HG03135 (cell line): ENCODE results near the gene DDX55.
A peak's percentile ranks its signal among the peaks of the same experiment; 100 is the strongest.
"Not testable (repeated sequence)": the region's sequence is repeated elsewhere in the genome, so short reads cannot be mapped to it uniquely, and the experiment has no call there.

Experiments used
- ATAC-seq: cut with Tn5 transposase; IDR thresholded peaks from one replicate; pipeline ENCODE4 v1.9.1; 2021; ENCODE audit warnings: mild to moderate bottlenecking, moderate library complexity; ENCODE audit not compliant: unreplicated experiment

Gene DDX55

DNA sequence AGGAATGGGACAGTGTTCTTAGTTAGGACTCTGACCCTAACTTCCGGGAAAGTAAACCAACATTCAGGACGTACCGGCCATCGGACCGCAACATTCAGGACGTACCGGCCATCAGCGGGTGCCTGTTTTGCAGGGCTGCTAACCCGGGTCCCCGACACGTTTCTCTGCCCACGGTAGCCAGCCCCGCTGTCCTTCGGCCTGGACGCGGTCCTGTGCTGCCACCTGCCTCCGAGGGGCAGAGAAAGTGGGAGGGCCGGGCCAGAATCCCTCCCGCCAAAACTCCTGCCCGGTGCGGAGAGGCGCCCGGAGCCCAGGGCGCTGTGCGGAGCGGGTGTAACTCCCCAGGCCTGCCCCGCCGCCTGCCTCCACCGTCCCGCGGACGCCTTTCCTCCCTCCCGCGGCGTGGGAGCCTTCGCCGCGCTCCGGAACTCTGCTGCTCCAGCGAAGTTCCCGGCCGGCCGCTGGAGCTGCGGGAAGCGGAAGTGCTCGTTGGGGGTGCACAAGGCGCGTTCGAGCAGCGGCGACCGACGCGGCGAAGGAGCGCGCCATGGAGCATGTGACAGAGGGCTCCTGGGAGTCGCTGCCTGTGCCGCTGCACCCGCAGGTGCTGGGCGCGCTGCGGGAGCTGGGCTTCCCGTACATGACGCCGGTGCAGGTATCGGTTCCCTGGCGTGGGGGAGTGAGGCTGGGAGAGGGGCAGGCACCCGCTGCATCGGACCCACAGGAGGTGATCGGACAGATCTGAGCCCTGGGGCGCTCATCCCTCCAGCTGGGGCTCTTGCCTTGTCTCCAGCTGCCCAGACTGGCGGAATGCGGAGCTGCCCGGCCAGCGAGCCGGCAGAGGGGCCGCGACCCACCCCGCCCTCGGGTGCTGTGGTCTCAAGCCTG is at the start of gene DDX55:
Gene DDX55 (plus strand): TSS at position 498 of the 888 bp plus-strand sequence. CDS start 50 bp downstream, at position 548.
- ATAC-seq = peak; percentile 86

DNA sequence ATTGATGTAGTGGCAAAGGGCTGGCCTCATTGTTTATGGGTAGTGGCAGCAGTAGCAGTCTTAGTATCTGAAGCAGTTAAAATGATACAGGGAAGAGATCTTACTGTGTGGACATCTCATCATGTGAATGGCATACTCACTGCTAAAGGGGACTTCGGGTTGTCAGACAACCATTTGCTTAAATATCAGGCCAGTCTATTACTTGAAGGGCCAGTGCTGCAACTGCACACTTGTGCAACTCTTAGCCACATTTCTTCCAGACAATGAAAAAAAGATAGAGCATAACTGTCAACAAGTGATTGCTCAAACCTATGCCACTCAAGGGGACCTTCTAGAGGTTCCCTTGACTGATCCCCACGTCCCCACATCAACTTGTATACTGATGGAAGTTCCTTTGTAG is 47.8 kb upstream of the DDX55 start:
- not testable (repeated sequence) for ATAC-seq

GRCh38 chr12:123554843-123555242 is 47.1 kb upstream of the DDX55 start:
- not testable (repeated sequence) for ATAC-seq

- ATAC-seq = not testable (repeated sequence)
Observed at GRCh38 chr12:123558487-123558886, 43.4 kb upstream of the DDX55 start.

DNA sequence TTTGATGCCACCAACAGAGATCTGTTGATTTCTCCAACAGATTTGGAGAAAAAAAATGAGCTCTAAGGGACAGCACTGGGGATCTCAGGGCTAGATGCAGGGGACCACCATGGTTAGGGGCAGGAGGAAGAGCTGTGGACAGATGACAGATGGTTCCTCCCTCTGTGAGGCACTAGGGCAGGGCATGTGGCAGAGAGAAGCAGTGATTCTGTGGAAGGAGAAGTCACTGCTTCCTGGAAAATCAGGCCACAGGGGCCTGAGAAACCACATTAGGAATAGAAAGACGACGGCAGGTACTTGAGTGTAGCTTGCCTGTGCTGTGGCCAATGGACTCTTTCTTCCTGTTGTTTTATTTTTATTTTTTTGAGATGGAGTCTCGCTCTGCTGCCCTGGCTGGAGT is 42.4 kb upstream of the DDX55 start:
- ATAC-seq = no peak

GRCh38 chr12:123571343-123571813 is 30.5 kb upstream of the DDX55 start:
- ATAC-seq = no peak

DNA sequence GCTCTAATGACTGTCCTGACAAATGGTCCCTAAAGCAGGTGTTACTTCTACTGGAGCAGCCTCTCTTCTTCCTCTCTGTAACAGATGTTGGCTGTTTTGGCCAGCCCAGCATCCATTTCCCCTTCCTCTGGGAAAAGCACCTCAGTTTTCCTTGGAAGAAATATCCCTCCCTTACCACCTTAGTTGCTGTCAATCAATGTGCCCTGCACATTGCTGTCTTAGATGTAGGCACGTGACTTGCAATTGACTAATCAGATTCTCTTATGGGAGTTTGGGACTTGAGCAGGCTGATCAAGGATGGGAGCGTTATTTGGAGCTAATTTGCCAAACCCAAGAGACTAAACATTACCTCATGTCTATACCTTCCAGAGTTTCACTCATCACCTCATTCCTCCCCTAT is 29.5 kb upstream of the DDX55 start:
- ATAC-seq = no peak

GRCh38 chr12:123573870-123574269 is 28.0 kb upstream of the DDX55 start:
- ATAC-seq = no peak

DNA sequence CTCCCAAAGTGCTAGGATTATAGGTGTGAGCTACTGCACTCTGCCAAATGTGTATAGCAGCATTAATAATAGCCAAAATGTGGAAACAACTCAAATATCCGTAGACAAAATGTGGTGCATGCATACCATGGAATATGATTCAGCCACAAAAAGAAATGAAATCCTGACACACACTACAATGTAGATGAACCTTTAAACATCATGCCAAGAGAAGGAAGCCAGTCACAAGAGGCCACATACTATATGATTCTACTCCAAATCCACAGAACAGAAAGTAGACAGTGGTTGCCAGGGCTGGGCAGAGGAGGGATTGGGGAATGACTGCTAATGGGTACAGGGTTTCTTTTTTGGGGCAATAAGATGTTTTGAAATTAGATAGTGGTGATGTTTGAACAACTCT is 25.3 kb upstream of the DDX55 start:
- ATAC-seq = no peak

GRCh38 chr12:123578243-123578642 is 23.7 kb upstream of the DDX55 start:
- no peak for ATAC-seq

GRCh38 chr12:123578829-123579228 is 23.1 kb upstream of the DDX55 start:
- ATAC-seq = not testable (repeated sequence)

GRCh38 chr12:123580772-123581171 is 21.1 kb upstream of the DDX55 start:
- no peak for ATAC-seq

DNA sequence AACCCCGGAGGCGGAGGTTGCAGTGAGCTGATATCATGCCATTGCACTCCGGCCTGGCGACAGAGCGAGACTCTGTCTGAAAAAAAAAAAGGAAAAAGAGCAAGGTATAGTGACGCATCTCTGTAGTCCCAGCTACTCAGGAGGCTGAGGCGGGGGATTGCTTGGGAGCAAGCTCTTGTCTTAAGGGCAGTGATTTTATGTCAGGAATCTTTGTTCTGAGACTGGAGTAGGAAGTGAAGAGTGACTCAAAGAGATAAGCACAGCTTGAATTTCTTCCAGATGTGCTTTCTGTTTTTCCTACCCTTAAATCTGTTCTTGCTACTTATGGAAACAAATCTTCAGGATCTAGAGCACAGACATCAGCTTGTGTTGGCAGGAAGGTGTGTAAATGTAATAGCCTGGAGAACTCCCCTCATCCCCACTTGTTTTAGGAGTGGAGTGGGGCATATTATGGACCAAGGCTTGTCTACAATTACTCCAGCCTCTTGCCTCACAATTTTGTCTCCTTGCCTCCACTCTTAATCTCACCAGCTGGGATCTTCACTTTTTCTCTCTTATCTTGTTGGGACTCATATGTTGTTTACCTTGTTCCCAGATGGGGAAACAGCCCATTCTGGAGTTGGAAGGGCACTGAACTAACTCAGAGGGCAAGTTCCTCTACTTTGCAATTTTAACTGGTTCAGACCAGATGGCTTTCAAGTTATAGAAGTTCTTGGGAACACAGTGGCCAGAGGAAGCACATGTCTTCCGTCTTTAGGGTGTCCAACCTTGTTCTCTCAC is 10.0 kb upstream of the DDX55 start:
- ATAC-seq = no peak

GRCh38 chr12:123595729-123596128 is 6.2 kb upstream of the DDX55 start:
- ATAC-seq = no peak

- no peak for ATAC-seq
Observed at GRCh38 chr12:123597100-123597499, 4.8 kb upstream of the DDX55 start.

DNA sequence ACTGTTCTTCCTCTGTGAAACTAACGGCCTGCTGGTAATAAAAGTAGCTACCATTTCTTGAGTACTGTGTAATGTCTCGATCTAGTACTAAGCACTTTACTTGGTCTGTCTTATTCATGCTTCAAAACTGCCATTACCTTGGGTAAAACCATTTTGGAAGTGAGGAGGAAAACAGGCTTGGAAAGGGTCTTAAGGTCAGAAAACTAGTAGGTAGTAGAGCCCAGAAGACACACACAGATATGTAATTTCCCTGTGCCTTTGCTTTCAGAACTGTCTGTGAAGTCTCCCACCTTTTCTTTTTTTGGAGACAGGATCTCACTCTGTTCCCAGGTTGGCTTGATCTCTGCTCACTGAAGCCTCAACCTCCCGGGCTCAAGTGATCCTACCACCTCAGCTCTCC is 3.4 kb upstream of the DDX55 start:
- ATAC-seq = no peak

DNA sequence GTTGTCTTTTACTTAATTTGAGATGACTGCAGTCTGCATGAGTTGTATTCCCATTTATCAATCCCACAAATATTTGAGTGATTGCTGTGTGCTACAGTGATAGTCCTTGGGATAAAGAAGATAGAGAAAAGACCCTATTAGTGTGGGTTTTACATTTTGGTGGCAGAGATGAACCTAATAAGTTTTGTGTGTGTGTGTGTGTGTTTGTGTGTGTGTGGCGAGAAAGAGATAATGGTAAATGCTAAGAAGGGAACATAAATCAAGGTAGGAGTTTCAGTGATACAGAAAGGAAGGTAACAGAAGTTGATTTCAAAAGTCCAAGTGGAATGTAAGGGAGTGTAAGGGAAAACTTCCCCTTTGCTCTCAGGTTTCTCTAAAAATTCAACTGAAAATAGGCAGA is 2.6 kb upstream of the DDX55 start:
- no peak for ATAC-seq

DNA sequence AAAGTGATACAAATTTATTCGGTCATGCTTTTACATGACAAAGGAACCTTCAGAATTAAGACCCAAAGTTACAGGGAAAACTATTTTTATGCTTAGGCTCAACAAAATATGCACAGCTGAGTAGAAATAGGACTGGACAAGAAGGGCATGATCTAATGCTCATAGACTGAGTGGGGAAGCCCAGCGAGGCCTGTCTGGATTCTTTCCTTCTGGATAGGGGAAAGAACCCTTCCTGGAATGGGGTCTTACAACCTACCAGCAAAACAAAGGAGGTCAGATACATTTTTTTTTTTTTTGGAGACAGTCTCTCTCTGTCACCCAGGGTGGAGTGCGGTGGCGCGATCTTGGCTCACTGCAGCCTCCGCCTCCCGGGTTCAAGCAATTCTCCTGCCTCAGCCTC is 2.2 kb upstream of the DDX55 start:
- ATAC-seq = no peak

GRCh38 chr12:123602651-123603195 is 824 bp downstream of the DDX55 start:
- ATAC-seq = no peak

- not testable (repeated sequence) for ATAC-seq
Observed at GRCh38 chr12:123603495-123603894, 1.6 kb downstream of the DDX55 start.

DNA sequence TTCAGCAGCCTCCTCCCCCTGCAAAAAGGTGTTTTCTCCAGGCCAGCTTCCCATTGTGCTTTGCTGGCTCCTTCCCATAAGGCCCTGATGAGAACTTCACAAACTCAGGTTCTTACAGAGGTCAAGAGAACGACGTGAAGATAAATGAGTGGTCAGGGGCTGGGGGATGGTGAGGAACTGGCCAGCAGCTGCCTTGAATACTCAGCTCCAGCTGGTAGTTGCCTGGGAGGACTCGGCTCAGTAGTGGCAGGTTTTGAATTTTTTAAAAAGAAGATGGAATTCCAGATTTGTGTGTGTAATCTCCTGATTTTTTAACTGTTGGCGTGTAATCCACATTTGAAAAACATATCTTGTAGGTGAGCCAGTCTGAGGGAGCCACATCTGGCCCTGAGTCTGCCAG is 5.9 kb downstream of the DDX55 start:
- ATAC-seq = no peak

- ATAC-seq = no peak
Observed at GRCh38 chr12:123608182-123608581, 6.3 kb downstream of the DDX55 start.
